ENCODE data around the gene CD207.
A peak's percentile ranks its signal among the peaks of the same experiment; 100 is the strongest.

The CD207 gene

GRCh38 chr2:70795164-70795995 lies 40.2 kb downstream of the CD207 start:
- no peak for DNase-seq (ENCODE audit: low read depth in 2 of 2, low spot score in 1 of 2)

GRCh38 chr2:70793450-70793849 lies 42.2 kb downstream of the CD207 start:
- no peak for DNase-seq (ENCODE audit: low read depth in 2 of 2, low spot score in 1 of 2)

DNA sequence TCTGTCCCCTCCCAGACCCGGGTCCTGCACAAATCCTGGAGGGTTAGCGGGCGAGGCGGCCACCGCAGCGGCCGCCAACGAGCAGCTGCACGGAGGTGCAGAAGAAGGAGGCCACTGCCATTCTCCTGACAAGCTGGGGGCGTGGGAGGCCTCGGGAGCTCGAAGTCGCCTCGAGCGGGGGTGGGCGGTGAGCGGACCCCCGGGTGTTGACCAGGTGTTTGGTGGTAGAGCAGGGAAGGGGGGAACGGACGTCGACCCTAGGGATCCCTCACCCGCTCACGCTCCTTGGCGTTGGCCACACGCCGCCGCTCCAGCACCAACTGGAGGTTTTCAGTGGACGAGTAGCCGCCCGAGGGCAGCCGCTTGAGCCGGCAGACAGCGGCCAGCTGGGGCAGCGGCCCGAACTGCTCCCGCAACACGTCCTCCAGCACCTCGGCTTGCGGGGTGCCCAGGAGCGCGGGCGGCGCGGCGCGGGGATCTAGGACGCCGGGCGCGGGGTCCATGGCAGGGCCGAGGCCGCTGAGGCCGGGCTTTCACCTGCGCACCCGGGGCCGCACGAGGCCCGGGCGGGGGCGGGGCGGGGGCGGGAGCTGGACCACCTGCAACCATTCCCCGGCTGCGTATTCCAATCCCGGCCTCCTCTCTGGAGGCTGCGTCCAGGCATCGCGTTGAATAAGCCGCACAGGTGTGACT lies 45.3 kb downstream of the CD207 start, which contains the start of gene FIGLA:
Gene FIGLA, minus strand, starts transcription at position 508 of the 693 bp plus-strand sequence. Its CDS starts 5 bp downstream, at position 503.
- DNase-seq (ENCODE audit: low read depth in 2 of 2, low spot score in 1 of 2), result no peak

DNA sequence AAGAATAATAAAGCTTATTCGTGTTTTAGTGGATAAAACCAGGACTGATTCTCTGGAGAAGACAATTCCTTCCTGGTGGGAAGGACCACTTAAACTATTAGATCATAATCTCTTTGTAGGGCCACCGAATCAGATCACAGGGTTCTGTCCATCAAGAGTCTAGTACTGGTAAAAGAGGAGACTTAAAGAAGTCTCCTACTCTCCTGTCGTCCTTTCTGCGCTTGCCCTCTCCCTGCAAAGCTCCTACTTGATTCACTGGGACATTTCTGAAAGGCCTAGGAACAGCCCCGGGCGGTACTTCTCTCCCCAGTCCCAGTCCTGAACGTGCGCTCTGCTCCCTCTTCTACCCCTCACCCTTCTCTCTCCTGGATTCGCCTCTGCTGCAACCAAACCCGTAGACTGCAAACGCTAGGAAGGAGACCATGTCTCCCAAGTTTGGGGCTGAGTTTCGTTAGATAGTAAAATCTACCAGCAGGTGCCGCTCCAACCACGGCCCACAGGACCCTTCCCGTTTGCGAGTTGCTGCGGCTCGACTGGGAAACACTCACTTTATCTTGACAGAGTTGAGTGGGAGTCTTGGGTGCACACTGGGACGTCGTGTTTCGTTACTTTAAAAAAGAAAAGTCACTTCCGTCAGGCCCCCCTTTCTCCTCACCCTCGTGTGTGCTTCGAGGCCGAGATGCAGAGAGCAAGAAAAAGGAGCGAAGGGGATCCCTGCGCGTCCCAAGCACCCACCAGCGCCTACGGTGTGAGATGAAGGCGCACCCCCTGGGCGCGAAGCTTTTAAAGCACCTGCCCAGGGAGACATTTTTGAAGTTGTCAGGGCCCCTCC lies 46.1 kb downstream of the CD207 start:
- peak in 1 of 2 donors; percentile 38 for DNase-seq (ENCODE audit: low read depth in 2 of 2, low spot score in 1 of 2)

DNA sequence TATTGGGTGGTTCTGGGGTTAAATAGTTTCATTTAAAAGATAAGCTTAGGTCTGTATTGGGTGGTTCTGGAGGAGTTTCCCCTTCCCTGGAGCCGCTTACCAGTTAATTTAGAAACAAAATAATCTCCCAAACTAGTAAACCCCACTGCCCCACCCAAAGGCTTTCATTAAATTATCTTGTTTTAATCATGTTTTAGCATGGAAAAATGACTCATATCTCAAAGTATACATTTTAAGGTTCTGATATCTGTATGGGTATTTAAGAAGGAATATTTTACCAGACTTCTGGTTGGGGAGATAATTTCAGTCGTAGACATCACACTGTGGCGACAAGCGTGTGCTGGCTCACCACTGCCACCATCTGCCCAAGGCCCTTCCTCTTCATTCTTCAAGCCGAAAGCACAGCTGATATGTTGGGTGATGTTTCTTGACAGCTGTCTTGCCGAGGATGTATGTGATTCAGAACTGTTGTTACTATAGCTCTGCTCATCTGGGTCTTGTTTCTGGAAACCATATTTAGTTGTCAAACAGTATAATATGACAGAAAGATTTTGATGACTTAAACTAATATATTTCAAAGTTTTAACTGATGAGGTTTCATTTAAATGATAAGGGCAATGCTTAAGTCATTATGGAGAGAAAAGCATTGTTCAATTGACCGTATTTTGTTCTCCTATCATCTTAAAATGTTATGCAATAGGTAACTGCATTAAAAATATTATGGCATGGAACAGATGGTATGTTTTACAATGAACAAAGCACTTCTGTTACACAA lies 50.3 kb downstream of the CD207 start:
- DNase-seq (ENCODE audit: low read depth in 2 of 2, low spot score in 1 of 2), result no peak

DNA sequence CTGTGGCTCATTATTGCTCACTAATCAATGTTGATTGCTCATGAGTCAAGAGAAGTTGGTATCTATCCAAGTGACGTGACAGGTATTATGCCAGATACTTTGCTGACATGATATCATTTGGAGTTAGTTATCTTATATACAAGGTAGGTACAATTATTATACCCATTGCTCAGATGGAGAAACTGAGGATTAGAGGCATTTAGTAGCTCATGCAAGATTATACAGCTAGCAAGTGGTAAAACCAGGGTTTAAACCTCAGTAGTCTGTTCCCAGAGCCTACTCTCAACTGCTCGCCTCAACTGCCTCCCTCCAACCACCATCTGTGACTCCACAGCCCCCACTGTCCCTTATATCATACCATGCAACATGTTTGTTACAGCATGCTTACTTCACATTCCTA lies 51.3 kb downstream of the CD207 start:
- DNase-seq (ENCODE audit: low read depth in 2 of 2, low spot score in 1 of 2), result no peak
